Astrocyte (in vitro differentiated cells and primary cell): ENCODE measurements around the gene KCNMA1.

Experiments used
- CTCF ChIP-seq: IDR thresholded peaks from 2 replicates; pipeline ENCODE4 v1.5.1; 2011; ENCODE audit warnings: low read depth, mild to moderate bottlenecking, inconsistent platforms, low read length, moderate library complexity; ENCODE audit not compliant: insufficient read depth
- EZH2 ChIP-seq: IDR thresholded peaks from 2 replicates; pipeline ENCODE4 v1.6.1; 2012; ENCODE audit warnings: mild to moderate bottlenecking, low read length, inconsistent platforms; ENCODE audit not compliant: insufficient read depth

GRCh38 chr10:77504196-77504872, 133.3 kb downstream of the KCNMA1 start:
- TF ChIP-seq CTCF (no peak), EZH2 (no peak)
